SU-DHL-6 (cell line): Measurements from ENCODE around the gene SLC45A3.
"Not testable (repeated sequence)": the region's sequence is repeated elsewhere in the genome, so short reads cannot be mapped to it uniquely, and the experiment has no call there.

Experiments used
- H2AFZ ChIP-seq: fragments of 200-600 bp; sonication (generic); 2 replicates; pipeline ENCODE4 v1.6.1; 2014; ENCODE audit warnings: low read depth, mild to moderate bottlenecking, moderate library complexity, mixed read lengths, antibody characterized with exemption, low read length; ENCODE audit not compliant: severe bottlenecking
- H3F3A ChIP-seq: fragments of 200-600 bp; shearing (Covaris generic); 2 replicates; pipeline ENCODE4 v1.6.0; 2016; ENCODE audit warnings: antibody characterized with exemption, mild to moderate bottlenecking; ENCODE audit not compliant: insufficient read depth
- H3K27ac ChIP-seq: fragments of 200-600 bp; sonication (generic); 2 replicates; pipeline ENCODE4 v1.5.1; 2016; ENCODE audit warnings: low read depth, mild to moderate bottlenecking, low read length, moderate library complexity, mixed read lengths
- H3K27me3 ChIP-seq: fragments of 200-600 bp; sonication (generic), shearing (Covaris generic); 2 replicates; pipeline ENCODE4 v1.6.0; 2014; ENCODE audit warnings: mild to moderate bottlenecking, low read length
- H3K36me3 ChIP-seq: fragments of 200-600 bp; sonication (generic); 2 replicates; pipeline ENCODE4 v1.6.1; 2014; ENCODE audit warnings: mild to moderate bottlenecking, low read length, mixed read lengths
- H3K4me2 ChIP-seq: fragments of 300-600, 200-600 bp; shearing (Covaris generic), sonication (generic); 2 replicates; pipeline ENCODE4 v1.6.0; 2014; ENCODE audit warnings: low read length, low read depth, mild to moderate bottlenecking; ENCODE audit not compliant: poor library complexity, severe bottlenecking
- H3K4me3 ChIP-seq: fragments of 200-600 bp; sonication (generic); 2 replicates; pipeline ENCODE4 v1.5.1; 2014; ENCODE audit warnings: antibody characterized with exemption, low read length, mild to moderate bottlenecking, mixed read lengths; ENCODE audit not compliant: insufficient read depth, poor library complexity, severe bottlenecking
- H3K79me2 ChIP-seq: fragments of 200-600 bp; sonication (generic); 2 replicates; pipeline ENCODE4 v1.6.1; 2014; ENCODE audit warnings: mild to moderate bottlenecking, low read length, moderate library complexity; ENCODE audit not compliant: insufficient read depth
- H3K9ac ChIP-seq: fragments of 200-600 bp; sonication (generic); 2 replicates; pipeline ENCODE4 v1.7.0; 2014; ENCODE audit warnings: mild to moderate bottlenecking, low read length
- H3K9me2 ChIP-seq: fragments of 200-600 bp; sonication (generic); replicated peaks from 2 replicates; pipeline ENCODE4 v1.6.1; 2014; ENCODE audit warnings: low read length; ENCODE audit not compliant: insufficient read depth
- H3K9me3 ChIP-seq: fragments of 200-600 bp; sonication (generic); 2 replicates; pipeline ENCODE4 v1.6.1; 2014; ENCODE audit warnings: low read length, mixed read lengths; ENCODE audit not compliant: insufficient read depth
- H4K20me1 ChIP-seq: fragments of 200-600 bp; sonication (generic); 2 replicates; pipeline ENCODE4 v1.6.1; 2014; ENCODE audit warnings: low read depth, mild to moderate bottlenecking, antibody characterized with exemption, low read length, moderate library complexity, mixed read lengths
- CTCF ChIP-seq: fragments of 200-600 bp; sonication (generic); IDR thresholded peaks from one replicate; pipeline ENCODE4 v1.5.1; 2017; ENCODE audit warnings: antibody characterized with exemption, mild to moderate bottlenecking, low read length, moderate library complexity; ENCODE audit not compliant: insufficient read depth, poor library complexity, severe bottlenecking
- EZH2phosphoT487 ChIP-seq: fragments of 200-600 bp; sonication (generic), shearing (Covaris generic); conservative IDR thresholded peaks from 2 replicates; pipeline ENCODE4 v1.6.1; 2018; ENCODE audit warnings: mild to moderate bottlenecking, antibody characterized with exemption, low read length, moderate library complexity, mixed read lengths

SLC45A3 gene

GRCh38 chr1:205642679-205643307 is 37.5 kb downstream of the SLC45A3 start:
- Histone ChIP-seq H3K9me3 (no peaks in the 10 kb centered on the region), H3K27ac (no peak overlapping the region), H2AFZ (no peak overlapping the region), H3K36me3 (no peaks in the 10 kb centered on the region), H3F3A (no peaks in the 10 kb centered on the region), H3K79me2 (no peaks in the 10 kb centered on the region), H3K27me3 (no peaks in the 10 kb centered on the region), H3K9me2 (no peaks in the 10 kb centered on the region), H3K4me3 (no peak overlapping the region), H3K4me2 (no peak overlapping the region), H3K9ac (no peak overlapping the region), H4K20me1 (no peaks in the 10 kb centered on the region)
- no peak for TF ChIP-seq EZH2phosphoT487

- Histone ChIP-seq H3K27me3 (no peaks in the 10 kb centered on the region), H3K4me2 (no peak overlapping the region), H3K27ac (no peak overlapping the region), H3K9me2 (no peaks in the 10 kb centered on the region), H3K4me3 (no peak overlapping the region), H3K9me3 (no peaks in the 10 kb centered on the region), H2AFZ (no peak overlapping the region), H3F3A (no peaks in the 10 kb centered on the region), H4K20me1 (no peaks in the 10 kb centered on the region), H3K9ac (no peak overlapping the region), H3K36me3 (no peaks in the 10 kb centered on the region), H3K79me2 (no peaks in the 10 kb centered on the region)
- TF ChIP-seq CTCF: no peak
- no peak for TF ChIP-seq EZH2phosphoT487
Measured at GRCh38 chr1:205639567-205639966, 40.7 kb downstream of the SLC45A3 start.

GRCh38 chr1:205637854-205638468 is 42.3 kb downstream of the SLC45A3 start:
- H3K27me3 ChIP-seq: no peaks in the 10 kb centered on the region
- no peaks in the 10 kb centered on the region for H3K79me2 ChIP-seq
- H3K27ac ChIP-seq: no peak overlapping the region
- H3K4me3 ChIP-seq: no peak overlapping the region
- no peak overlapping the region for H3K4me2 ChIP-seq
- no peak overlapping the region for H3K9ac ChIP-seq
- TF ChIP-seq CTCF (no peak), EZH2phosphoT487 (no peak)
- H3F3A ChIP-seq: peaks cover 9% of the 10 kb centered on the region; the same call in 1 of the 2 replicates
- no peaks in the 10 kb centered on the region for H3K9me3 ChIP-seq
- no peaks in the 10 kb centered on the region for H4K20me1 ChIP-seq
- H2AFZ ChIP-seq: no peak overlapping the region
- H3K36me3 ChIP-seq: no peaks in the 10 kb centered on the region
- H3K9me2 ChIP-seq: no peaks in the 10 kb centered on the region

GRCh38 chr1:205636732-205637131 is 43.6 kb downstream of the SLC45A3 start:
- Histone ChIP-seq H3K27me3 (no peaks in the 10 kb centered on the region), H3K79me2 (no peaks in the 10 kb centered on the region), H2AFZ (no peak overlapping the region), H3K36me3 (no peaks in the 10 kb centered on the region), H3K9me2 (no peaks in the 10 kb centered on the region), H3K4me2 (no peak overlapping the region), H3K27ac (no peak overlapping the region), H3K9me3 (no peaks in the 10 kb centered on the region), H3K9ac (no peak overlapping the region), H3K4me3 (no peak overlapping the region), H3F3A (peaks cover 11% of the 10 kb centered on the region; the same call in 1 of the 2 replicates), H4K20me1 (no peaks in the 10 kb centered on the region)
- TF ChIP-seq EZH2phosphoT487 (no peak), CTCF (no peak)

- H3K9me3 ChIP-seq, H3K27me3 ChIP-seq, H3K27ac ChIP-seq, H3K4me3 ChIP-seq, H4K20me1 ChIP-seq, H3K36me3 ChIP-seq, H3K4me2 ChIP-seq, H2AFZ ChIP-seq, H3K79me2 ChIP-seq, H3K9me2 ChIP-seq, H3K9ac ChIP-seq: not testable (repeated sequence)
- H3F3A ChIP-seq: peaks cover 13% of the 10 kb centered on the region
Measured at GRCh38 chr1:205636138-205636530, 44.2 kb downstream of the SLC45A3 start.
